HG02571 (cell line): ENCODE results near the gene FOXD1.

ENCODE experiments used
- ATAC-seq: cut with Tn5 transposase; IDR thresholded peaks from one replicate; pipeline ENCODE4 v1.9.1; 2021; ENCODE audit warnings: mild to moderate bottlenecking, moderate library complexity; ENCODE audit not compliant: unreplicated experiment

The FOXD1 gene

GRCh38 chr5:73442231-73442811 is 6.3 kb downstream of the FOXD1 start:
- ATAC-seq: no peak

- ATAC-seq: no peak
Observed at GRCh38 chr5:73441378-73441777, 7.2 kb downstream of the FOXD1 start.

DNA sequence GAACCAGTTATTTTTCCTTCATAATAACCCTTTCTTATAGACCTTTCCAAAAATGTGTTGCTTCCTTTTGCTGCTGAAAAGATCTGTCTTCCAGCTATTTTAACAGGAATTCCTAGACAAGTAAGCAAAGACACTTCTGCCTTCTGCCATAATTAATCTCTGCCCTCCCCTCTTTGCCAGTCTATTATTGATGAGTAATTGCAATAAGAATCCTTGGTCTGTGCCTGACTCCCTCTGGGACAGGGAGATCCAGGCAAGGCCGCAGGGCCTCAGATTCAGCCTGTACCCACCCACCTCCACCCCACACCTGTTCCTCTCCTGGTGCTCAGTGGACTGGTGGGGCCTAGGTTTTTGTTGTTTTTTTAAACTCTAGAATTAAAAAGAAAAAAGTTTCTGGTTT is 8.3 kb downstream of the FOXD1 start:
- ATAC-seq: no peak

DNA sequence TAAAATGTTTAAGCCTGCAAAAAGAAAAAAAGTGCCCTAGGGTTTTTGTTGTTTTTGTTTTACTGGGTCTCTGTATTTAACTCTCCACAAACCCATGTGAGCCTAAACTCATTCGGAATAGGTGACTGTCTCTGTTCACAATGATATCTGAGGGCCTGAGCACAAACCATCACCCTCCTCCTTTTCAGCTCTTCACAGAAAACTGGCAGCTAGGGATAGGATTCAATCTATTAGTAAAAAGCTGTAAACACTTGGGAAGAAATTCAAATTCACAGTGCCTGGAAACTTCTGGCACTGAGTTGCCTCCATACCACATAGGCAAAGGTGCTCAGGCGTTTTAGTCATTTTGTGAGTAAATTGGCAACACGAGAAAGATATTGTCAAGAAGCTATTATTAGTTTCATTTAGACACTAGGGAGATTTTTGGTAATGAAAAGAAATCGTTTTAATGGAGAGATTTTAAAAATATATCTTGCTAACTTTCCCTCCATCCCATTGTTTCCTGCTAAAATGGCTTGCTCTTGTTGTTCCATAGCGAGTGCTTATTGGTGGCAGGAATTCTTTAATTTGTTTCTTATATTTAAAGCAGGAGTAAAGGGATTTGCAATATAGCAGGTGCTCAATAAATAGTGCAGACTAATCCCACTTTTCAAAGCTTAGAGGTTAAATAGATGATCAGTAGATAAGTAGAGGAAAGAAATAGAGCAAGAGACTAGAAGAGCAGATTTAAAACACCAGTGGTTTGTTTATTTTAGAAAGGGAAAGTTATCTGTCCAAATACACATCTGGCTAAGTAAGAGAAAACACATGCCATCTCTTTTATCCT is 9.7 kb downstream of the FOXD1 start:
- ATAC-seq: no peak

DNA sequence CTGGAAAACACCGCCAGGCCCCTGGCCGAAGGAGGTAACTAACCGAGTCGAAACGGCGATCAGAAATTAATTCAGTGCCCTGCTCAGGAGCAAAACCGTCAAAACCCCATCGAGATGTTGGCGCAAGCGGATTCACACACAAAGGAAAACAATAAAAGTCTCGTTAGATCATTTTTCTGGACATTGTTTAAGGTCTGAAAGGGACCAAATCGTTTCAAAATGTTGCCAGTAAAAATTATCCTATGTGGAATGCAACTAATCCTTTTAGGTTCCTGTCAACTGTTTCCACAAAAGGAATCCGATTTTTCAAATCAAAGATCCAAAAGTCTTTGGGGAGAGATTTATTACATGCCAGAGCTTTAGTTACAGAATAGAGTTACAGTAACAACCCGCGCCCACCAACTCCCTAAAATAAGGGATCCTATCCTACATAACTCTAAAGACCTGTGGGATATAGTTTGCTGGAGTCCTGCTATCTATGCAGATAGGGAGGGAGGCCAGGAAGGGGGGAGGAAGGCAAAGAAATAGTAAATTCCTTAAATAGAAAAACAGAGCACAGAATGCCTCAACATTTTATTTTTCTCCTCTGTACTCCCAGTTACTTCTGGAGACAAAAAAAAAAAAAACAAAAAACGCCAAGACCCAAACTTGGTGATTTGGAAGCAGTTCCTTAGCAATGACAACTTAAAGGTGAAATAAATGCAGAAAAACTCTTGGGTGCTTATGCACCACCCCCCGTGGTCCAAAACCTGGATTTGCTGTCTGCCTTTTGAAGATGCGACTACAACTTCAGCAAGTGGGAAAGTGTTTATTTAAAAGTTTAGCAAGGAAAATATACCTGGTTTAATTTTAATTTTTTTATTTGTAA is 10.6 kb downstream of the FOXD1 start:
- ATAC-seq: no peak

DNA sequence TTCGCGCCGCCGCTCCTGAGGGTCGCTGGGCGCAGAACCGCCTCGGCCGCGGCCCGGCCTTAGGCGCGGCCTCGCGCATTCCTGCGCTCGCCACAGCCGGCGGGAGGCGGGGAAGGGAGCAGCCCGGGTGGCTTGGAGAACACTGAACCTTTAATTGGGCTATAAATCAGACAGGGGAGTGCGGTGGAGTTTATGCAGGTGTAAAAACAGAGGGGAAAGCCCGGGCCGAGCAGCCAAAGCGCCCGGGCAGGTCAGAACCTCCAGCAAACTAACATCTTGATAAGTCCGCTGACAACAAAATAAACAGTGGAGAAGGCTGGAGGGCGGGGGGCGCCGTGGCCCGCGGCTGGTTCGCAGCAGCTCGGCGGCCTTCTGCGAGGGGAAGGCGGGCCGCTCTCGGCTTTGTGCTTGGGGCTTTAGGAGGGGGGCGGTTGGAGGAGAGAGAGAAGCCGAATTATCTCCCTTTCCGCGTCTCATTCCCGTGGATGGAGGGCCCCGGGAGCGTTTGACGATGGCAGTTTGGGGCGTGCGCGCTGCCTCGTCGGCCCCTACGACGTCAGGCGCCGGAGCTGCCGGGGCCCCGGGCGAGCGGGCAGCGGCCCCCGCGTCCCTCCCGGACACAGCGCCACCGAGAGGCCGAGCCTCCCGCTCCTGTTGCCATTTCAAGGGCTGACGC is 11.3 kb downstream of the FOXD1 start:
- no peak for ATAC-seq

GRCh38 chr5:73436535-73437100 is 12.0 kb downstream of the FOXD1 start:
- no peak for ATAC-seq

GRCh38 chr5:73435759-73436534 is 12.6 kb downstream of the FOXD1 start:
- no peak for ATAC-seq

DNA sequence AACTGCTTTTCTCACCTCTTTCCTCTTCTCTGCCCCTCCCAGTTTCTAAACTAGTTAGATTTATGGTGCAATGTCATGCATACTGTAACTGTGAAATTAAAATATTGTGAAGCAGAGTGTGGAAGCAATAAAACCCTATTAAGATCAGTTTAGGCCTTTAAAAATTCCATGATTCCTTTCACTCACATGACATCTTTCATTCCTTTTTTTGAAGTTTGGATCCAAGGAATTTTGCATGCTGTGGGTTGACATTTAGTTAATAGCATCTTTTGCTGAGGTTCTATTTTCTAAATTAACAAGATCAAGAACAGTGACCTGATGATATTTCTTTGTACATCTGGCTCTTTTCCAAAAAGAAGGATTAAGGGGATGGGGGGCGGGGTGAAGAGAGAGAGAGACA is 13.7 kb downstream of the FOXD1 start:
- ATAC-seq: no peak

DNA sequence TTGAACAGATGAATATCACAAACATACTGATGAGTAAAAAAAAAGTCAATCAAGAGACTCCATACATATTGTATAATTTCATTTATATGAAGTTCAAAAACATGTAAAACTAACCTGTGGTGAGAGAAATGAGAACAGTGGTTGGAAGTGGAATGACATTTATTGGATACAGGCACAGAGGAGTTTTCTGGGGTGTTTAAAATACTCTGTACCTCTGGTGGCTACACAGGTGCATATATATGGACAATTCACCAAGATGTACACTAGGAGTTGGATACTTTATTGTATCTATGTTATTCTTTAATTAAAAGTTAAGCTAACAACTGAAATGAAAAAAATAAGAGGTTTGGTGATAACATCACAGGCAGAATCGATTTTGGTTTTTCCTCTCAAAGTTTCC is 14.1 kb downstream of the FOXD1 start:
- no peak for ATAC-seq

- no peak for ATAC-seq
Observed at GRCh38 chr5:73433982-73434342, 14.6 kb downstream of the FOXD1 start.

DNA sequence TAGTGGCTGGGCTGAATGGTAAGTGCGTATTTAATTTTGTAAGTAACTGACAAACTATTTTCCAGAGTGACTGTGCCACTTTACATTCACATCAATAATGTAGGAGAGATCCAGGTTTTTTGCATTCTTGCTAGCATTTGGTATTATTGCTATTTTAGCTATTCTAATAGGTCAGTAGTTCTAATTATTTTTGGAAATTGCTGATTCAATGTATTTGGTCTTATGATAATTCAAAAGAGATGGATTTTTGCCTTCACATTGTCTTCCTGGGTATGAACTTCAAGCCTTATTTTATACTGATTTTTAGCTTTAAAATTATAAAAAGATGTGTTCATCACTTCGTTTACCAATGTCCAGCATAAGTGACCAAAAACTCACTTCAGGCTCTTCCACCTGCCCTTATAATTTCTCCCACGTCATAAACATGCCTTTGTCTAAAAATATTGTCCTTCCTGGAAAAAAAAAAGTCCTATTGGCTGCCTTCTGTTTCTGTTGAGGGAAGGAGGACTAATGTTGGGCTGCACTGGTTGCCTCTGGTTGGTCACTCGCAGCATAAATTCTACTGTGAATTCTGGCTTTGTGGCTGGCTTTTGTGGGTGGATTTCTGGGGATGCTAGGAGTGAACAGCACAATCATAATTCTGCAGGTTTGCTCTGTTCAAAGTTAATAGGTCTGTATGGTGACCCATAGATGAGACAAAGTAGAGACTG is 15.2 kb downstream of the FOXD1 start:
- no peak for ATAC-seq

DNA sequence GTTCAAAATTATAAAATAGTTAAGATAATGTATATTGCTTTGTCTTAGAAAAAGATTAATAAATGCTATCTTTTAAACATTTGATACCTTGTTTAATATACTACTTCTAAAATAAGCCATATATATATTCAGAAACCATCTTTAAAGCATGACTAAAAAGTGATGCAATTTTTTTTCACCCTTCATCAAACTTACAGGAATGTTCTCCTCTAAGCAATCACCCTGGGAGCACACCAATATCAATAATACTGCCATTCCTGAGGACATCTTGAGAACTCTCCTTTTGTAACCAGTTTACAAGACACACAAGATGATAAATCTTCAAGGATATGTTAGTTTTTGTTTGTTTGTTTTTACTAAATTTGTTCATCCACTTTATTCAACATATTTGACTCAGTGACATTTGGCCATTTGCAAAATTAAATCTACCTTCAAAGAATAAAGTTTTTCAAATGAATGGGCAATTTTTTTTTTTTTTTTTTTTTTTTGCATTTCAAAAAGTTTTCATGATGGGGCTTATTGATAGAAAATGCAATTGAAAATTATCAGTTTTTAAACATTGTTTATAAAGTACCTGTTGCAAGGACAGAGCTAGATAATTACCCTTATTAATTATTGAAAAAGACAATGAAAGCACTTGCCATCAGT is 17.2 kb downstream of the FOXD1 start:
- no peak for ATAC-seq

- ATAC-seq: no peak
Observed at GRCh38 chr5:73426034-73426433, 22.5 kb downstream of the FOXD1 start.

GRCh38 chr5:73424556-73424977 is 24.0 kb downstream of the FOXD1 start:
- no peak for ATAC-seq

- ATAC-seq: no peak
Observed at GRCh38 chr5:73422164-73422563, 26.4 kb downstream of the FOXD1 start.

DNA sequence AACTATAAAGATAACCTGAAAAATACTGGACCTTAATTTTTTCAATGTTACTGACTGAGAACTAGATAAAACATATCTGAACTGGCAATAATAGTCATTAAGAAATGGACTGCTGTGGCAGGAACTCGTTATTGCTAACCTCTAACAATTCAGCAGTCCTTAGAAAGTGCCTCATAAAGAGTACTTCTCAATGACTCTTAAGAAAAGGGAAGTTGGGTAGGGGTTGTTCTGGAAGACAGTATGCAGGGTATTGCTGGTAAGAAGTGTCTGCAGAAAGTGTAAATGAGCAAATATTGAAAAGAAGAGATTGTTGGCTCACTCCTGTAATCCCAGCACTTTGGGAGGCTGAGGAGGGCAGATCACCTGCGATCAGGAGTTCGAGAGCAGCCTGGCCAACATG is 27.9 kb downstream of the FOXD1 start:
- no peak for ATAC-seq

DNA sequence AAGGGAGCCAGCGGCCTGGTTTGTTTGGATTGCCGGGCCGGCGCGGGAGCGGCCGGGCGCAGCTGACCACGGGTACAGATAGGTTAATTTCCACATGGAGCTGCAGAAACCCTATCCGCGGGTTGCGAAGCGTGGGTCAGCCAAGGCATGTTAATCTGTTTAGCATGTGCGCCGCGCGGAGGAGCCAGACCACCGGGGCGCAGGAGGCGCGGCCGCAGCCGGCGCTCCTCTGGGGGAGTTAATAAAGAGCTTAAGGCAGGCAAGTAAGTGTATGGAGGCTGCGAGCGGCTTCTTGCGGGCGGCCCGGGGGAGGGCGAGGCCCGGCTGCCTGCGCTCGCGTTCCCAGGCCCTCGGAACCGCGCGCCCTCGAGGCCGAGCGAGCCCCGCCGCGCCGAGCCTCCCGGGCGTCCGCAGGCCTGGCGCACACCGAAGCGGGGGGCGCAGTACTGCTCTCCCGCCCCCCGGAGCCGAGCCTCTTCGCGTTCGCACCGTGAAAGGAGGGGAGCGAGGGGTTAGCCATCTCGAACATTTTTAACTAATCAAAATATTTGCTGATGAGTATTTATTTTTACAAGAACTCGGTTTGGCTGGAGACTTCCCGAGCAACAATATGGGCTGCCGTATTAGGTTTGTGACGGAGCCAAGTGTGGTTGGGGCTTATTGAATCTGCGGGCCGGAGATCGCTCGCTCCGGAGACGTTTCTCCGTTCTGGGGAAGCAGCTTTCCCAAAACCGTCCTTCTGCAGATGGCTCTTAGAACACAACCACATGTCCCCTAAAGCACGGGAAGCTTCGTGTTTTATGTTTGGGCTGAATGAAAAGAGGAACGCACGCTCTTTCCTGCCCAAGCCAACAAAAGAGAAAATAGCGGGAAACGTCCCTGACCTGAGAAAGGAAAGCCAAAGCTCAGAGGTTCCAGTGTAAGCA is 28.8 kb downstream of the FOXD1 start:
- no peak for ATAC-seq
